ENCODE measurements around the gene LDLRAD4.
A peak's percentile ranks its signal among the peaks of the same experiment; 100 is the strongest.

Gene LDLRAD4

GRCh38 chr18:13214609-13215008 lies 4.0 kb upstream of the LDLRAD4 start:
- TF ChIP-seq NFIC (IDR thresholded peaks at IDR 0.05): no peak
- no peak for TF ChIP-seq MAX (IDR thresholded peaks at IDR 0.05)
- TF ChIP-seq FOXM1 (IDR thresholded peaks at IDR 0.05; ENCODE audit: borderline replicate concordance, low read depth): no peak
- TF ChIP-seq TAF1 (IDR thresholded peaks at IDR 0.05; ENCODE audit: low read depth): no peak
- no peak for TF ChIP-seq EP300 (IDR thresholded peaks at IDR 0.05; ENCODE audit: borderline replicate concordance)
- TF ChIP-seq USF1 (IDR thresholded peaks at IDR 0.05): no peak
- no peak for TF ChIP-seq REST (IDR thresholded peaks at IDR 0.05; ENCODE audit: low read depth)
- no peak for TF ChIP-seq ZBTB7A (IDR thresholded peaks at IDR 0.05; ENCODE audit: low read depth)
- TF ChIP-seq TEAD4 (IDR thresholded peaks at IDR 0.05): no peak
- TF ChIP-seq EGR1 (IDR thresholded peaks at IDR 0.05): no peak
- TF ChIP-seq YY1 (IDR thresholded peaks at IDR 0.05; ENCODE audit: low read depth): no peak
- no peak for TF ChIP-seq TCF12 (IDR thresholded peaks at IDR 0.05; ENCODE audit: low read depth)
- no peak for TF ChIP-seq CEBPB (IDR thresholded peaks at IDR 0.05)
- no peak for TF ChIP-seq CREB1 (IDR thresholded peaks at IDR 0.05; ENCODE audit: low read depth)
- TF ChIP-seq RAD21 (IDR thresholded peaks at IDR 0.05; ENCODE audit: low read depth): no peak

- no peak for TF ChIP-seq TEAD4 (IDR thresholded peaks at IDR 0.05)
- no peak; the same call in 1 of the 2 replicates for TF ChIP-seq MAX (IDR thresholded peaks at IDR 0.05)
- peak; percentile 90 for TF ChIP-seq RAD21 (IDR thresholded peaks at IDR 0.05; ENCODE audit: low read depth)
- no peak for TF ChIP-seq YY1 (IDR thresholded peaks at IDR 0.05; ENCODE audit: low read depth)
- TF ChIP-seq FOXM1 (IDR thresholded peaks at IDR 0.05; ENCODE audit: borderline replicate concordance, low read depth): no peak
- TF ChIP-seq EGR1 (IDR thresholded peaks at IDR 0.05): no peak
Measured at GRCh38 chr18:13216092-13216582, 2.4 kb upstream of the LDLRAD4 start.

GRCh38 chr18:13216711-13217465 lies 1.7 kb upstream of the LDLRAD4 start:
- TF ChIP-seq RAD21 (IDR thresholded peaks at IDR 0.05; ENCODE audit: low read depth) (no peak), TAF1 (IDR thresholded peaks at IDR 0.05; ENCODE audit: low read depth) (no peak), ZBTB7A (IDR thresholded peaks at IDR 0.05; ENCODE audit: low read depth) (peak; percentile 77), EP300 (IDR thresholded peaks at IDR 0.05; ENCODE audit: borderline replicate concordance) (no peak)

- TF ChIP-seq CREB1 (IDR thresholded peaks at IDR 0.05; ENCODE audit: low read depth) (no peak), EP300 (IDR thresholded peaks at IDR 0.05; ENCODE audit: borderline replicate concordance) (no peak), EGR1 (IDR thresholded peaks at IDR 0.05) (no peak), USF1 (IDR thresholded peaks at IDR 0.05) (no peak), MAX (IDR thresholded peaks at IDR 0.05) (no peak; the same call in 1 of the 2 replicates), TAF1 (IDR thresholded peaks at IDR 0.05; ENCODE audit: low read depth) (no peak), ZBTB7A (IDR thresholded peaks at IDR 0.05; ENCODE audit: low read depth) (no peak), RAD21 (IDR thresholded peaks at IDR 0.05; ENCODE audit: low read depth) (no peak)
Measured at GRCh38 chr18:13217466-13217961, 1.0 kb upstream of the LDLRAD4 start.

GRCh38 chr18:13217971-13218367 lies 591 bp upstream of the LDLRAD4 start:
- TF ChIP-seq YY1 (IDR thresholded peaks at IDR 0.05; ENCODE audit: low read depth): no peak
- peak; percentile 86 for TF ChIP-seq ZBTB7A (IDR thresholded peaks at IDR 0.05; ENCODE audit: low read depth)
- TF ChIP-seq TEAD4 (IDR thresholded peaks at IDR 0.05): no peak
- no peak for TF ChIP-seq EGR1 (IDR thresholded peaks at IDR 0.05)
- TF ChIP-seq CEBPB (IDR thresholded peaks at IDR 0.05): no peak
- TF ChIP-seq USF1 (IDR thresholded peaks at IDR 0.05): no peak

GRCh38 chr18:13218997-13219396 lies 437 bp downstream of the LDLRAD4 start:
- TF ChIP-seq FOXM1 (IDR thresholded peaks at IDR 0.05; ENCODE audit: borderline replicate concordance, low read depth): no peak
- TF ChIP-seq MAX (IDR thresholded peaks at IDR 0.05): no peak
- no peak for TF ChIP-seq ZBTB7A (IDR thresholded peaks at IDR 0.05; ENCODE audit: low read depth)
- TF ChIP-seq REST (IDR thresholded peaks at IDR 0.05; ENCODE audit: low read depth): no peak
- TF ChIP-seq RAD21 (IDR thresholded peaks at IDR 0.05; ENCODE audit: low read depth): no peak
- no peak for TF ChIP-seq TCF12 (IDR thresholded peaks at IDR 0.05; ENCODE audit: low read depth)
- no peak for TF ChIP-seq EP300 (IDR thresholded peaks at IDR 0.05; ENCODE audit: borderline replicate concordance)
- TF ChIP-seq CEBPB (IDR thresholded peaks at IDR 0.05): no peak
- TF ChIP-seq USF1 (IDR thresholded peaks at IDR 0.05): no peak
- no peak for TF ChIP-seq EGR1 (IDR thresholded peaks at IDR 0.05)
- TF ChIP-seq TEAD4 (IDR thresholded peaks at IDR 0.05): no peak
- TF ChIP-seq CREB1 (IDR thresholded peaks at IDR 0.05; ENCODE audit: low read depth): no peak
- TF ChIP-seq YY1 (IDR thresholded peaks at IDR 0.05; ENCODE audit: low read depth): no peak
- TF ChIP-seq TAF1 (IDR thresholded peaks at IDR 0.05; ENCODE audit: low read depth): no peak
